ENCODE measurements around the gene EEPD1. TPM values are rescaled to one million over a fixed set of nuclear protein-coding genes. Genes with fewer than 3 reads are reported as not detected.

EEPD1 gene
- polyA plus RNA-seq, 1 of the 3 experiments (the other 2 are of a cell fraction) = 5.0 TPM

- Histone ChIP-seq H4K20me1 (ENCODE audit: insufficient read depth) (no peaks in the 10 kb centered on the region), H3K4me1 (ENCODE audit: control insufficient read depth in 1 of 2, insufficient read depth in 2 of 2, low read depth in 1 of 2, low read length in 1 of 2) (peaks cover 8 to 27% of the 10 kb centered on the region in 2 experiments; a peak in 3 of 4 replicates), H3K36me3 (replicated peaks in 1 of 2; ENCODE audit: control insufficient read depth in 1 of 2, insufficient read depth in 2 of 2, low read length in 1 of 2) (no peaks in the 10 kb centered on the region), H3K27me3 (ENCODE audit: insufficient read depth) (no peaks in the 10 kb centered on the region), H3K4me2 (no peak overlapping the region), H3F3A (replicated peaks; ENCODE audit: insufficient read depth) (no peaks in the 10 kb centered on the region), H3K79me2 (ENCODE audit: insufficient read depth) (no peaks in the 10 kb centered on the region), H3K9me2 (no peaks in the 10 kb centered on the region), H3K27ac (ENCODE audit: low read depth in 2 of 2, low read length in 1 of 2) (no peak overlapping the region), H2AFZ (ENCODE audit: low read depth) (no peak overlapping the region), H3K9me3 (no peaks in the 10 kb centered on the region), H3K9ac (no peak overlapping the region), H3K4me3 (ENCODE audit: low read depth in 2 of 2, low read length in 1 of 2) (no peak overlapping the region)
- ChIA-PET CTCF (interaction anchor here (0.7 to 2.6 kb wide), 4 partner anchors 11 to 278 kb away, joined by 3 to 11 read pairs (median 6); no protein-coding TSS in a partner anchor), POLR2A (no interaction called here)
- DNase-seq = no peak
- TF ChIP-seq POLR2AphosphoS5 (IDR thresholded peaks at IDR 0.05; ENCODE audit: low read depth, low read length) (no peak), MEF2A (IDR thresholded peaks at IDR 0.05; ENCODE audit: borderline replicate concordance, low read depth) (no peak), NFIC (IDR thresholded peaks at IDR 0.05; ENCODE audit: borderline replicate concordance) (no peak)
- 94% methylated on average over 5 of the region's 5 CpGs for WGBS (ENCODE audit: low lambda C conversion rate)
These were observed 110.0 kb downstream of the EEPD1 start for GRCh38 chr7:36263095-36263484.

- Histone ChIP-seq H2AFZ (ENCODE audit: low read depth) (no peak overlapping the region), H3K27me3 (ENCODE audit: insufficient read depth) (no peaks in the 10 kb centered on the region), H3K4me1 (ENCODE audit: control insufficient read depth in 1 of 2, insufficient read depth in 2 of 2, low read depth in 1 of 2, low read length in 1 of 2) (peaks cover 0 to 18% of the 10 kb centered on the region in 2 experiments; a peak in 2 of 4 replicates), H3K4me2 (no peak overlapping the region), H3K9me3 (no peaks in the 10 kb centered on the region), H3K4me3 (ENCODE audit: low read depth in 2 of 2, low read length in 1 of 2) (no peak overlapping the region), H3K9me2 (no peaks in the 10 kb centered on the region), H3K27ac (ENCODE audit: low read depth in 2 of 2, low read length in 1 of 2) (peak overlapping the region in 1 of 2 experiments; percentile 16; a peak in 1 of 4 replicates), H3F3A (replicated peaks; ENCODE audit: insufficient read depth) (no peaks in the 10 kb centered on the region), H3K79me2 (ENCODE audit: insufficient read depth) (no peaks in the 10 kb centered on the region), H3K36me3 (replicated peaks in 1 of 2; ENCODE audit: control insufficient read depth in 1 of 2, insufficient read depth in 2 of 2, low read length in 1 of 2) (no peaks in the 10 kb centered on the region), H3K9ac (no peak overlapping the region), H4K20me1 (ENCODE audit: insufficient read depth) (no peaks in the 10 kb centered on the region)
- TF ChIP-seq SIN3A (IDR thresholded peaks at IDR 0.05; ENCODE audit: borderline replicate concordance, low read depth, low read length) (no peak), NFIC (IDR thresholded peaks at IDR 0.05; ENCODE audit: borderline replicate concordance) (no peak), CHD2 (IDR thresholded peaks at IDR 0.05; ENCODE audit: low read length, partially characterized antibody) (no peak), POLR2AphosphoS5 (IDR thresholded peaks at IDR 0.05; ENCODE audit: low read depth, low read length) (no peak), FOSL2 (IDR thresholded peaks at IDR 0.05; ENCODE audit: borderline replicate concordance, low read depth) (no peak), ZBTB33 (IDR thresholded peaks at IDR 0.05; ENCODE audit: borderline replicate concordance, low read depth) (no peak), EZH2phosphoT487 (IDR thresholded peaks at IDR 0.05; ENCODE audit: borderline replicate concordance, low read depth) (no peak), YY1 (IDR thresholded peaks at IDR 0.05; ENCODE audit: low read depth) (no peak), RXRA (IDR thresholded peaks at IDR 0.05; ENCODE audit: borderline replicate concordance, low read depth) (no peak), PBX3 (IDR thresholded peaks at IDR 0.05) (no peak), TCF12 (IDR thresholded peaks at IDR 0.05) (no peak), RAD21 (IDR thresholded peaks at IDR 0.05; ENCODE audit: low read length) (no peak), CTCF (IDR thresholded peaks at IDR 0.05) (no peak), RFX5 (IDR thresholded peaks at IDR 0.05; ENCODE audit: low read length) (no peak), MAX (IDR thresholded peaks at IDR 0.05; ENCODE audit: low read depth) (no peak), USF2 (IDR thresholded peaks at IDR 0.05; ENCODE audit: borderline replicate concordance, low read depth, low read length) (no peak), USF1 (IDR thresholded peaks at IDR 0.05; ENCODE audit: borderline replicate concordance, low read depth) (no peak), ELF1 (IDR thresholded peaks at IDR 0.05) (no peak), FOXM1 (IDR thresholded peaks at IDR 0.05; ENCODE audit: low read depth) (no peak)
- WGBS (ENCODE audit: low lambda C conversion rate) = 90% methylated on average over 7 of the region's 7 CpGs
- peak; percentile 21 for DNase-seq
- POLR2A ChIA-PET = interaction anchor here (0.9 kb wide), 1 partner anchor 49 kb away, joined by 3 read pairs; no protein-coding TSS in a partner anchor
- CTCF ChIA-PET = interaction anchor here (0.6 to 2.6 kb wide), 10 partner anchors 10 to 279 kb away, joined by 3 to 11 read pairs (median 4); no protein-coding TSS in a partner anchor
These were observed 111.2 kb downstream of the EEPD1 start for GRCh38 chr7:36264123-36264801.

All from SK-N-SH (cell line).